RCC 7860 (cell line): ENCODE measurements around the gene SMPX.

Experiments used
- DNase-seq: peaks from one replicate; pipeline ENCODE4 v3.0.0-alpha.2; 2015; ENCODE audit warnings: low spot score
- FAIRE-seq: peaks from 2 replicates; lab custom pipeline; 2012; peaks lifted over from hg19 to GRCh38; lab: Jason Lieb, UNC

Gene SMPX

GRCh38 chrX:21745756-21746155, 12.2 kb downstream of the SMPX start:
- FAIRE-seq (peak; percentile 56), DNase-seq (no peak)

- FAIRE-seq, result no peak
- no peak for DNase-seq
Observed at GRCh38 chrX:21744721-21745120, 13.2 kb downstream of the SMPX start.

- no peak for FAIRE-seq
- DNase-seq, result no peak
Observed at GRCh38 chrX:21744060-21744459, 13.9 kb downstream of the SMPX start.

GRCh38 chrX:21741869-21742701, 15.8 kb downstream of the SMPX start:
- no peak for DNase-seq
- no peak for FAIRE-seq

GRCh38 chrX:21741364-21741763, 16.6 kb downstream of the SMPX start:
- FAIRE-seq (no peak), DNase-seq (no peak)

- FAIRE-seq, result no peak
Observed at GRCh38 chrX:21740329-21741274, 17.3 kb downstream of the SMPX start.

GRCh38 chrX:21738950-21739287, 19.0 kb downstream of the SMPX start:
- FAIRE-seq (no peak), DNase-seq (no peak)

More at GRCh38 chrX:21740329-21741274, 17.3 kb downstream of the SMPX start:
- DNase-seq, result no peak

- no peak for FAIRE-seq
- DNase-seq, result no peak
Observed at GRCh38 chrX:21738210-21738949, 19.5 kb downstream of the SMPX start.

- DNase-seq, result no peak
- no peak for FAIRE-seq
Observed at GRCh38 chrX:21735768-21736127, 22.2 kb downstream of the SMPX start.

GRCh38 chrX:21735038-21735767, 22.7 kb downstream of the SMPX start:
- FAIRE-seq (no peak), DNase-seq (no peak)

GRCh38 chrX:21734175-21734574, 23.7 kb downstream of the SMPX start:
- FAIRE-seq (no peak), DNase-seq (no peak)

- no peak for DNase-seq
- no peak for FAIRE-seq
Observed at GRCh38 chrX:21733705-21734104, 24.2 kb downstream of the SMPX start.

GRCh38 chrX:21730026-21730425, 27.9 kb downstream of the SMPX start:
- DNase-seq, result no peak
- no peak for FAIRE-seq

GRCh38 chrX:21728276-21728968, 29.5 kb downstream of the SMPX start:
- no peak for DNase-seq
- no peak for FAIRE-seq

GRCh38 chrX:21725916-21726315, 32.0 kb downstream of the SMPX start:
- DNase-seq, result no peak

GRCh38 chrX:21725496-21725895, 32.4 kb downstream of the SMPX start:
- FAIRE-seq (no peak), DNase-seq (no peak)

More at GRCh38 chrX:21725916-21726315, 32.0 kb downstream of the SMPX start:
- FAIRE-seq, result no peak

GRCh38 chrX:21723814-21724213, 34.1 kb downstream of the SMPX start:
- DNase-seq (no peak), FAIRE-seq (no peak)

- DNase-seq (no peak), FAIRE-seq (no peak)
Observed at GRCh38 chrX:21723084-21723483, 34.8 kb downstream of the SMPX start.

GRCh38 chrX:21721195-21721594, 36.7 kb downstream of the SMPX start:
- FAIRE-seq (no peak), DNase-seq (no peak)

GRCh38 chrX:21718575-21718974, 39.3 kb downstream of the SMPX start:
- no peak for DNase-seq
- FAIRE-seq, result no peak
